BE2C (cell line): ENCODE data around the gene CD300E.

Experiments used
- DNase-seq: peaks from one replicate; pipeline ENCODE4 v3.0.0-alpha.2; 2020
- H3K27me3 ChIP-seq: fragments of 250-450 bp; sonication (Bioruptor Pico); 2 replicates; pipeline ENCODE4 v1.5.1; 2020; ENCODE audit warnings: mild to moderate bottlenecking
- H3K36me3 ChIP-seq: fragments of 250-450 bp; sonication (Bioruptor Pico); 2 replicates; pipeline ENCODE4 v1.5.1; 2020; ENCODE audit warnings: mild to moderate bottlenecking
- H3K4me1 ChIP-seq: fragments of 250-450 bp; sonication (Bioruptor Pico); 2 replicates; pipeline ENCODE4 v1.5.1; 2020
- H3K4me3 ChIP-seq: 2 replicates; pipeline ENCODE4 v1.5.1; 2011; ENCODE audit warnings: low read depth, low read length
- H3K9me3 ChIP-seq: fragments of 250-450 bp; sonication (Bioruptor Pico); 2 replicates; pipeline ENCODE4 v1.5.1; 2020
- TF ChIP-seq, protein P1 (sequence below): IDR thresholded peaks from 2 replicates; pipeline ENCODE4 v1.5.1; 2012; ENCODE audit warnings: mild to moderate bottlenecking, low read depth, low read length

The CD300E gene

DNA sequence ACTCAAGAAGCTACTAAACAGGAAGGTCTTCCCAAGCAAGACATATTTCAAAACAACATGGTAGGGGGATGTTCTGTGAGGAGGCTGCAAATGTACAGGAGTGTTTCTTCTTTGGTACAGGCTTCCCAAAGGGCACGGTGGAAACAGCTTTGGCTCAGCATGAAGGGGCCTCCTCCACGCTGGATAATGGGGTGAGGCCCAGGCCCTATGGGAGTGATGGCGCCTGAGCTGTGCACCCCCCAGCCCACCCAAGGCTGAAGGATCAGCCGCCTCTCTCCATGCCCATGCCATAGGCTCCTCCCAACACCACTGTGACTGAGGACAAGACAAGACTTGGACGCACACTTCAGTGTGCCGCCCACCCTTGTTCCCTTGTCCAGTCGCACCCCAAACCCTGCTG lies 6.8 kb downstream of the CD300E start:
- H3K4me3 ChIP-seq = no peak overlapping the region
- peaks cover 31% of the 10 kb centered on the region for H3K27me3 ChIP-seq
- DNase-seq = no peak
- TF ChIP-seq, protein P1, sequence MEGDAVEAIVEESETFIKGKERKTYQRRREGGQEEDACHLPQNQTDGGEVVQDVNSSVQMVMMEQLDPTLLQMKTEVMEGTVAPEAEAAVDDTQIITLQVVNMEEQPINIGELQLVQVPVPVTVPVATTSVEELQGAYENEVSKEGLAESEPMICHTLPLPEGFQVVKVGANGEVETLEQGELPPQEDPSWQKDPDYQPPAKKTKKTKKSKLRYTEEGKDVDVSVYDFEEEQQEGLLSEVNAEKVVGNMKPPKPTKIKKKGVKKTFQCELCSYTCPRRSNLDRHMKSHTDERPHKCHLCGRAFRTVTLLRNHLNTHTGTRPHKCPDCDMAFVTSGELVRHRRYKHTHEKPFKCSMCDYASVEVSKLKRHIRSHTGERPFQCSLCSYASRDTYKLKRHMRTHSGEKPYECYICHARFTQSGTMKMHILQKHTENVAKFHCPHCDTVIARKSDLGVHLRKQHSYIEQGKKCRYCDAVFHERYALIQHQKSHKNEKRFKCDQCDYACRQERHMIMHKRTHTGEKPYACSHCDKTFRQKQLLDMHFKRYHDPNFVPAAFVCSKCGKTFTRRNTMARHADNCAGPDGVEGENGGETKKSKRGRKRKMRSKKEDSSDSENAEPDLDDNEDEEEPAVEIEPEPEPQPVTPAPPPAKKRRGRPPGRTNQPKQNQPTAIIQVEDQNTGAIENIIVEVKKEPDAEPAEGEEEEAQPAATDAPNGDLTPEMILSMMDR = no peak
- no peaks in the 10 kb centered on the region for H3K36me3 ChIP-seq
- no peaks in the 10 kb centered on the region for H3K9me3 ChIP-seq
- no peaks in the 10 kb centered on the region for H3K4me1 ChIP-seq

DNA sequence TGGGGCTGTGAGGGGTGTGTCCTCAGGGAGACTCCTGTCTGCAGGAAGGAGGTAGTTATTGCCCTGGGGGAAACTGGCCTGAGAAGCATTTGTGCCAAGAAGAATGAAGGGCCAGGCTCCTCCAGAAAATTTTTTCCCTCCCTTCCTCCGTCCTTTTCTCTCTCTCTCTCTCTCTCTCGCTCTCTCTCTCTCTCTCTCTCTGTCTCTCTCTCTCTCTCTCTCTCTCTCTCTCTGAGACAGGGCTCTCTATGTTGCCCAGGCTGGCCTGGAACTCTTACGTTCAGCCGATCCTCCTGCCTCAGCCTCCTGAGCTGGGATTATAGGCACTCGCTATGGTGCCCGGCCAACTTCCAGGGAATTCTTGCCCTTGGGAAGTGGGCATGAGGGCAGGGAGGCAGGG lies 11.5 kb downstream of the CD300E start:
- no peaks in the 10 kb centered on the region for H3K9me3 ChIP-seq
- TF ChIP-seq, protein P1 = no peak
- peaks cover 26% of the 10 kb centered on the region for H3K27me3 ChIP-seq
- no peaks in the 10 kb centered on the region for H3K4me1 ChIP-seq
- H3K36me3 ChIP-seq = no peaks in the 10 kb centered on the region
- H3K4me3 ChIP-seq = no peak overlapping the region
- no peak for DNase-seq

DNA sequence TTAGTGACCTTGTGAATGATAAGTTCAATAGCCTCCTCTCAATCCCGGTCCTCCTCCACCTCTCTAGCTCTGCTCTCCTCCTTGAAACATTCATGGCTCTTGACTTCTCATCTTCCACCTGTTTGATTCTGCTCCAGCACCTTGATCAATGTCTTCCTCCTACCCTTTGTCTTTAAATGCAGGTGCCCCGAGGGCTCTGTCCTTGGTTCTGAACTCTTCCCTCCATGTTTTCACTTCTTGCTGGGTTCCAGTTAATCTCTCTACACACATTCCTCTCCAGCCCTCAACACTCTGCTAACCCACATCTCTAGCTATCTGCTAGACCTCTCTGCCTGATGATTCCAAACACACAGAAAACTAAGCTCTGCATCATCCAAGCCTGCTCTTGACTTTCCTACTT lies 13.4 kb downstream of the CD300E start:
- no peaks in the 10 kb centered on the region for H3K36me3 ChIP-seq
- no peak overlapping the region for H3K4me3 ChIP-seq
- no peaks in the 10 kb centered on the region for H3K9me3 ChIP-seq
- H3K27me3 ChIP-seq = peaks cover 14% of the 10 kb centered on the region
- TF ChIP-seq, protein P1 = no peak
- DNase-seq = no peak
- H3K4me1 ChIP-seq = no peaks in the 10 kb centered on the region; the same call in 1 of the 2 replicates

DNA sequence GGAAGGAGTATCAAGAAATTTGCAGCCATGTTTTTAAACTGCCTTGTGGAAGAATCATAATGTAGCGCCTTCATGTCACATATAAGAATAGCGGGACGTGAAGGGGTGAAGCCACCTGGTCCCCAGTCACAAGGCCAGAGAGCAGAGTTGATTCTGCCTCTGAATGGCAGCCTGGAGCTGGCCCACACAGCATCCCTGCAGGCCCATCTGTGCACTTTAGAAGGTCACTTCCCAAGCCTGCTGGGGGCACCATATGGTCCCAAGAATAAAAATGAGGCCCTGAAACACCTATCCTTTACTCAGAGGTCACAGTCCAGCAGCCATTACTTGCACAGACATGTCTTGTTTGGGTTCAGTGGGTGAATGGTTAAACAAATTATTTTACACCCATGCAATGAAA lies 15.0 kb downstream of the CD300E start:
- Histone ChIP-seq H3K9me3 (no peaks in the 10 kb centered on the region), H3K4me3 (no peak overlapping the region), H3K27me3 (peaks cover 14% of the 10 kb centered on the region; the same call in 1 of the 2 replicates), H3K4me1 (no peaks in the 10 kb centered on the region; the same call in 1 of the 2 replicates), H3K36me3 (no peaks in the 10 kb centered on the region)
- TF ChIP-seq, protein P1 = no peak
- DNase-seq = no peak

DNA sequence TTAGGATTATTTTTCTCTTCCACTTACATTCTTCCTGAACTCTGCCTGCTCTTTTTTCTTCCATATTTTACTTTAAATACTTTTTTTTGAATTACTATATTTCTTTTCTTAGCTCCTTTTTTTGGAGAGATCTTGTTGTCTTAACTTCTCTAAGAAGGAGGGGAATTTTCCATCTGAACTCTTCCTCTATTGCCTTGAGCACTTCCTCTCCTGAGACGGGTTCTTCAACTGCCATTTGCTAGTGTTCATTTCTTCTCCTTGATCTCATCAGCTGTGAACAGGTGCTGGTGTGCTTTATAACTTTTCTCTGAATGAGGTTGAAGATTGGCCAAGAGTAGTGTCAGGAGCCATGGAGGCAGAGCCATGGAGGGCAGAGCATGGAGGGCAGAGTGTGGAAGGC lies 16.3 kb downstream of the CD300E start:
- DNase-seq = no peak
- no peaks in the 10 kb centered on the region; the same call in 1 of the 2 replicates for H3K4me1 ChIP-seq
- TF ChIP-seq, protein P1 = no peak
- H3K27me3 ChIP-seq = peaks cover 14% of the 10 kb centered on the region; the same call in 1 of the 2 replicates
- H3K4me3 ChIP-seq = no peak overlapping the region
- no peaks in the 10 kb centered on the region for H3K36me3 ChIP-seq
- no peaks in the 10 kb centered on the region for H3K9me3 ChIP-seq

DNA sequence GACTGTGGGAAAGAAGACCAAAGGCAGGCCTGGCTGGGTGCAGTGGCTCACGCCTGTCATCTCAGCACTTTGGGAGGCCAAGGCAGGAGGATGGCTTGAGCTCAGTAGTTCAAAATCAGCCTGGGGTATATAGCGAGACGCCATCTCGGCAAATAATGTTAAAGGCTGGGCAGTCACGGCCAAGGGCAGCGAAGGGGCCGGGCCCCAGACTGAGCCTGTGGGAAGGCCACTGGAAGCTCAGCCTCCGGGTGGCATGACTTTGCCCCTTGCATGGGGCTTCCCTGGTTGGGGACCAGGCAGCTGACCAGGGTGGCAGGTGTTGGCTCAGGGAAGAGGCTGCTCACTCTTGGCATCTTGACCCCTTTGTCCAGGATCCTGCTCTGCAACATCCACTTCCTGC lies 17.5 kb downstream of the CD300E start:
- no peaks in the 10 kb centered on the region for H3K36me3 ChIP-seq
- no peak for DNase-seq
- H3K27me3 ChIP-seq = peaks cover 7% of the 10 kb centered on the region; the same call in 1 of the 2 replicates
- no peak overlapping the region for H3K4me3 ChIP-seq
- H3K4me1 ChIP-seq = no peaks in the 10 kb centered on the region; the same call in 1 of the 2 replicates
- TF ChIP-seq, protein P1 = no peak
- no peaks in the 10 kb centered on the region for H3K9me3 ChIP-seq
